K562 (cell line): ENCODE measurements around the gene FAM149B1. TPM values are rescaled to one million over a fixed set of nuclear protein-coding genes. Genes with fewer than 3 reads are reported as not detected.

ENCODE experiments used
- CHCHD3 ChIP-seq: fragments of 250-450 bp; sonication (Bioruptor Pico); IDR thresholded peaks from 2 replicates; pipeline ENCODE4 v2.1.2; 2022; ENCODE audit warnings: mild to moderate bottlenecking
- HMG20A ChIP-seq: fragments of 450-650 bp; formaldehyde crosslinking; conservative IDR thresholded peaks from 2 replicates; pipeline ENCODE4 v1.4.0; 2020; ENCODE audit warnings: mild to moderate bottlenecking, mixed read lengths
- HNRNPK ChIP-seq: fragments of 200-400 bp; formaldehyde crosslinking; IDR thresholded peaks from one replicate; pipeline ENCODE4 v1.6.1; 2018; ENCODE audit warnings: mild to moderate bottlenecking, low read depth, low read length; ENCODE audit not compliant: poor library complexity, severe bottlenecking
- NBN ChIP-seq: fragments of 450-650 bp; IDR thresholded peaks from 2 replicates; pipeline ENCODE4 v1.6.1; 2016; ENCODE audit warnings: low read depth, mild to moderate bottlenecking
- NCOR1 ChIP-seq: fragments of 450-650 bp; IDR thresholded peaks from 2 replicates; pipeline ENCODE4 v1.6.1; 2016; ENCODE audit warnings: mild to moderate bottlenecking, moderate library complexity
- POLR2AphosphoS2 ChIP-seq: IDR thresholded peaks from 2 replicates; pipeline ENCODE4 v1.6.1; 2012; ENCODE audit warnings: low read length, improper control_type of control experiment
- RUNX1 ChIP-seq: sonication (generic); IDR thresholded peaks from 2 replicates; pipeline ENCODE4 v1.6.1; 2016; ENCODE audit warnings: antibody characterized with exemption, low read depth
- SRSF7 ChIP-seq: fragments of 200-400 bp; formaldehyde crosslinking; optimal IDR thresholded peaks from 2 replicates; pipeline ENCODE3; 2017; ENCODE audit warnings: mild to moderate bottlenecking, low read depth, low read length
- ZNF668 ChIP-seq: fragments of 250-450 bp; sonication (Bioruptor Pico); IDR thresholded peaks from 2 replicates; pipeline ENCODE4 v1.8.0; 2022; ENCODE audit warnings: mild to moderate bottlenecking, inconsistent platforms
- ZSCAN32 ChIP-seq: fragments of 450-650 bp; formaldehyde crosslinking; IDR thresholded peaks from 2 replicates; pipeline ENCODE4 v1.4.0; 2020; ENCODE audit warnings: mild to moderate bottlenecking, moderate library complexity
- polyA plus RNA-seq, 8 experiments: library from polyadenylated mRNA; depleted of rRNA in 4 of 8; stranded (reverse) in 5 of 8; unstranded in 3 of 8; fragments of >200 nt; fragmentation: Nextera tagmentation in 2 of 8; fragmentation: Illumina TruSeq in 1 of 8; extraction: Ambion mirVana in 2 of 8; extraction: Trizol in 1 of 8; gene quantifications; 2 replicates each; pipeline versions ENCODE4 v1.2.1 to v1.2.3, GENCODE V29; 2011 to 2014; ENCODE audit warnings: inconsistent platforms in 1 of 8, missing spikeins in 1 of 8
- total RNA-seq, 7 experiments: library from RNA; depleted of rRNA in 6 of 7; stranded (reverse); fragments of >200 nt in 6 of 7; fragmentation: Illumina TruSeq in 2 of 7; extraction: Trizol in 2 of 7; gene quantifications; 2 replicates each; pipeline versions ENCODE4 v1.2.1 to v1.2.3, GENCODE V29; 2011 to 2021; ENCODE audit warnings: low replicate concordance in 1 of 7
- TF ChIP-seq, protein P1 (sequence below): fragments of 200-800 bp; sonication (Bioruptor generic); IDR thresholded peaks from 2 replicates; pipeline ENCODE4 v1.6.1; 2017; ENCODE audit warnings: missing genetic modification characterization, missing compliant biosample characterization
- TF ChIP-seq, protein P2 (sequence below): fragments of 250-450 bp; sonication (Bioruptor Pico); IDR thresholded peaks from 2 replicates; pipeline ENCODE4 v1.8.0; 2022; ENCODE audit warnings: moderate library complexity, mild to moderate bottlenecking, inconsistent platforms
- TF ChIP-seq, protein P3 (sequence below): fragments of 450-650 bp; IDR thresholded peaks from 2 replicates; pipeline ENCODE4 v1.6.1; 2018; ENCODE audit not compliant: partially characterized antibody
- TF ChIP-seq, protein P4 (sequence below): fragments of 250-450 bp; sonication (Bioruptor Pico); IDR thresholded peaks from 2 replicates; pipeline ENCODE4 v1.8.0; 2021; ENCODE audit warnings: borderline replicate concordance, mild to moderate bottlenecking, moderate library complexity; ENCODE audit not compliant: poor library complexity, severe bottlenecking
- TF ChIP-seq, protein P5 (sequence below): fragments of 250-450 bp; sonication (Bioruptor Pico); IDR thresholded peaks from 2 replicates; pipeline ENCODE4 v1.9.0; 2021; ENCODE audit warnings: mild to moderate bottlenecking
- TF ChIP-seq, protein P6 (sequence below): sonication (generic); formaldehyde crosslinking; IDR thresholded peaks from 2 replicates; pipeline ENCODE4 v1.8.1; 2022; ENCODE audit warnings: missing genetic modification reagents
- TF ChIP-seq, protein P7 (sequence below): sonication (generic); formaldehyde crosslinking; IDR thresholded peaks from 2 replicates; pipeline ENCODE4 v1.8.0; 2022; ENCODE audit warnings: mild to moderate bottlenecking, missing genetic modification reagents

Gene FAM149B1
- total and polyA plus RNA-seq, 9 of the 15 experiments (the other 6 are each of a cell fraction or from before 2014, with no cell fraction given) = 4.2 to 18.5 (median 9.3) TPM

DNA sequence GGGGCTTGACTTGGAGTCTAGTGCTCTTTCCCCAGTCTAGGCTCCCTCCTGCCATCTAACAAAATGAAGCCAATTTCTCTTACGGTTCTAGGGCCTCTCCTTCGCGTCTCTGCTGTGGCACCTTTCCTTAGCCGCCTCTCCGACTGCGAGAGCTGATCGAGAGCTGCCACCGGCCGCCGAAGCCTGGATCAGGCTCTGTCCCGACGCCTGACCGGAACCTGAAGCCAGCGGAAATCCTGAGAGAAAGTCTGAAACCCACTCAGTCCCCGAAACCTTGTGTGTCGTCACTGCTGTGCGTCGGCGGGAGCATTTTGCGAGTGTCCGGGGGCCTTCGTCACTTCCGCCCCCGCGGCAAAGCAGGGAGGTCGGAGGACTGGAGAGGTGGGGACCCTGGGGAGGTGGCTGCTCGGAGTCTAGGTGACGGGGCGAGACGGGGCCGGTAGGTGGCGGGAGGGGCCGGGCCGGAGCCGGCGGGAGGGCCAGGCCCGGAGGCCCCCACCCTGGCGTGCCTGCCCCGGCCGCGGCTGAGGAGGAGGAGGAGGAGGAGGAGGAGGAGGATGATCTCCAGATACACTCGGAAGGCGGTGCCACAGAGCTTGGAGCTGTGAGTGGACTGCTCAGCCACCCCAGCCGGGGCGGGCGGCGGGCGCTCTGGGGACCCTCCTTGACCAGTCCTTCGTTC is at the start of gene FAM149B1, which contains the start of gene ECD (continued):
- no peak for TF ChIP-seq HMG20A (CRISPR knock-in tag)
- no peak for TF ChIP-seq ZSCAN32
- TF ChIP-seq, protein P1, sequence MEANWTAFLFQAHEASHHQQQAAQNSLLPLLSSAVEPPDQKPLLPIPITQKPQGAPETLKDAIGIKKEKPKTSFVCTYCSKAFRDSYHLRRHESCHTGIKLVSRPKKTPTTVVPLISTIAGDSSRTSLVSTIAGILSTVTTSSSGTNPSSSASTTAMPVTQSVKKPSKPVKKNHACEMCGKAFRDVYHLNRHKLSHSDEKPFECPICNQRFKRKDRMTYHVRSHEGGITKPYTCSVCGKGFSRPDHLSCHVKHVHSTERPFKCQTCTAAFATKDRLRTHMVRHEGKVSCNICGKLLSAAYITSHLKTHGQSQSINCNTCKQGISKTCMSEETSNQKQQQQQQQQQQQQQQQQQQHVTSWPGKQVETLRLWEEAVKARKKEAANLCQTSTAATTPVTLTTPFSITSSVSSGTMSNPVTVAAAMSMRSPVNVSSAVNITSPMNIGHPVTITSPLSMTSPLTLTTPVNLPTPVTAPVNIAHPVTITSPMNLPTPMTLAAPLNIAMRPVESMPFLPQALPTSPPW (CRISPR knock-in tag) = peak; percentile 97
- no peak for TF ChIP-seq ZNF668 (CRISPR knock-in tag)
- TF ChIP-seq CHCHD3 (CRISPR knock-in tag) = no peak
- TF ChIP-seq POLR2AphosphoS2 = peak; percentile 86; the same call in 1 of the 2 replicates
- TF ChIP-seq, protein P2, sequence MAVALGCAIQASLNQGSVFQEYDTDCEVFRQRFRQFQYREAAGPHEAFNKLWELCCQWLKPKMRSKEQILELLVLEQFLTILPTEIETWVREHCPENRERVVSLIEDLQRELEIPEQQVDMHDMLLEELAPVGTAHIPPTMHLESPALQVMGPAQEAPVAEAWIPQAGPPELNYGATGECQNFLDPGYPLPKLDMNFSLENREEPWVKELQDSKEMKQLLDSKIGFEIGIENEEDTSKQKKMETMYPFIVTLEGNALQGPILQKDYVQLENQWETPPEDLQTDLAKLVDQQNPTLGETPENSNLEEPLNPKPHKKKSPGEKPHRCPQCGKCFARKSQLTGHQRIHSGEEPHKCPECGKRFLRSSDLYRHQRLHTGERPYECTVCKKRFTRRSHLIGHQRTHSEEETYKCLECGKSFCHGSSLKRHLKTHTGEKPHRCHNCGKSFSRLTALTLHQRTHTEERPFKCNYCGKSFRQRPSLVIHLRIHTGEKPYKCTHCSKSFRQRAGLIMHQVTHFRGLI (CRISPR knock-in tag) = no peak
- TF ChIP-seq HNRNPK = no peak
- TF ChIP-seq, protein P3, sequence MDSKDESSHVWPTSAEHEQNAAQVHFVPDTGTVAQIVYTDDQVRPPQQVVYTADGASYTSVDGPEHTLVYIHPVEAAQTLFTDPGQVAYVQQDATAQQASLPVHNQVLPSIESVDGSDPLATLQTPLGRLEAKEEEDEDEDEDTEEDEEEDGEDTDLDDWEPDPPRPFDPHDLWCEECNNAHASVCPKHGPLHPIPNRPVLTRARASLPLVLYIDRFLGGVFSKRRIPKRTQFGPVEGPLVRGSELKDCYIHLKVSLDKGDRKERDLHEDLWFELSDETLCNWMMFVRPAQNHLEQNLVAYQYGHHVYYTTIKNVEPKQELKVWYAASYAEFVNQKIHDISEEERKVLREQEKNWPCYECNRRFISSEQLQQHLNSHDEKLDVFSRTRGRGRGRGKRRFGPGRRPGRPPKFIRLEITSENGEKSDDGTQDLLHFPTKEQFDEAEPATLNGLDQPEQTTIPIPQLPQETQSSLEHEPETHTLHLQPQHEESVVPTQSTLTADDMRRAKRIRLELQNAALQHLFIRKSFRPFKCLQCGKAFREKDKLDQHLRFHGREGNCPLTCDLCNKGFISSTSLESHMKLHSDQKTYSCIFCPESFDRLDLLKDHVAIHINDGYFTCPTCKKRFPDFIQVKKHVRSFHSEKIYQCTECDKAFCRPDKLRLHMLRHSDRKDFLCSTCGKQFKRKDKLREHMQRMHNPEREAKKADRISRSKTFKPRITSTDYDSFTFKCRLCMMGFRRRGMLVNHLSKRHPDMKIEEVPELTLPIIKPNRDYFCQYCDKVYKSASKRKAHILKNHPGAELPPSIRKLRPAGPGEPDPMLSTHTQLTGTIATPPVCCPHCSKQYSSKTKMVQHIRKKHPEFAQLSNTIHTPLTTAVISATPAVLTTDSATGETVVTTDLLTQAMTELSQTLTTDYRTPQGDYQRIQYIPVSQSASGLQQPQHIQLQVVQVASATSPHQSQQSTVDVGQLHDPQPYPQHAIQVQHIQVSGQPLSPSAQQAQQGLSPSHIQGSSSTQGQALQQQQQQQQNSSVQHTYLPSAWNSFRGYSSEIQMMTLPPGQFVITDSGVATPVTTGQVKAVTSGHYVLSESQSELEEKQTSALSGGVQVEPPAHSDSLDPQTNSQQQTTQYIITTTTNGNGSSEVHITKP = no peak
- TF ChIP-seq, protein P4, sequence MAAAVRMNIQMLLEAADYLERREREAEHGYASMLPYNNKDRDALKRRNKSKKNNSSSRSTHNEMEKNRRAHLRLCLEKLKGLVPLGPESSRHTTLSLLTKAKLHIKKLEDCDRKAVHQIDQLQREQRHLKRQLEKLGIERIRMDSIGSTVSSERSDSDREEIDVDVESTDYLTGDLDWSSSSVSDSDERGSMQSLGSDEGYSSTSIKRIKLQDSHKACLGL (CRISPR knock-in tag) = no peak
- TF ChIP-seq NCOR1 = no peak; the same call in 1 of the 2 replicates
- TF ChIP-seq, protein P5, sequence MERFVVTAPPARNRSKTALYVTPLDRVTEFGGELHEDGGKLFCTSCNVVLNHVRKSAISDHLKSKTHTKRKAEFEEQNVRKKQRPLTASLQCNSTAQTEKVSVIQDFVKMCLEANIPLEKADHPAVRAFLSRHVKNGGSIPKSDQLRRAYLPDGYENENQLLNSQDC (CRISPR knock-in tag) = no peak
- no peak for TF ChIP-seq SRSF7
- peak; percentile 98 for TF ChIP-seq NBN
- TF ChIP-seq, protein P6, sequence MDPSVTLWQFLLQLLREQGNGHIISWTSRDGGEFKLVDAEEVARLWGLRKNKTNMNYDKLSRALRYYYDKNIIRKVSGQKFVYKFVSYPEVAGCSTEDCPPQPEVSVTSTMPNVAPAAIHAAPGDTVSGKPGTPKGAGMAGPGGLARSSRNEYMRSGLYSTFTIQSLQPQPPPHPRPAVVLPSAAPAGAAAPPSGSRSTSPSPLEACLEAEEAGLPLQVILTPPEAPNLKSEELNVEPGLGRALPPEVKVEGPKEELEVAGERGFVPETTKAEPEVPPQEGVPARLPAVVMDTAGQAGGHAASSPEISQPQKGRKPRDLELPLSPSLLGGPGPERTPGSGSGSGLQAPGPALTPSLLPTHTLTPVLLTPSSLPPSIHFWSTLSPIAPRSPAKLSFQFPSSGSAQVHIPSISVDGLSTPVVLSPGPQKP (CRISPR knock-in tag) = no peak
- TF ChIP-seq, protein P7, sequence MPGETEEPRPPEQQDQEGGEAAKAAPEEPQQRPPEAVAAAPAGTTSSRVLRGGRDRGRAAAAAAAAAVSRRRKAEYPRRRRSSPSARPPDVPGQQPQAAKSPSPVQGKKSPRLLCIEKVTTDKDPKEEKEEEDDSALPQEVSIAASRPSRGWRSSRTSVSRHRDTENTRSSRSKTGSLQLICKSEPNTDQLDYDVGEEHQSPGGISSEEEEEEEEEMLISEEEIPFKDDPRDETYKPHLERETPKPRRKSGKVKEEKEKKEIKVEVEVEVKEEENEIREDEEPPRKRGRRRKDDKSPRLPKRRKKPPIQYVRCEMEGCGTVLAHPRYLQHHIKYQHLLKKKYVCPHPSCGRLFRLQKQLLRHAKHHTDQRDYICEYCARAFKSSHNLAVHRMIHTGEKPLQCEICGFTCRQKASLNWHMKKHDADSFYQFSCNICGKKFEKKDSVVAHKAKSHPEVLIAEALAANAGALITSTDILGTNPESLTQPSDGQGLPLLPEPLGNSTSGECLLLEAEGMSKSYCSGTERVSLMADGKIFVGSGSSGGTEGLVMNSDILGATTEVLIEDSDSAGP (CRISPR knock-in tag) = no peak
- peak; percentile 83 for TF ChIP-seq RUNX1
